Osteocyte (in vitro differentiated cells): ENCODE results near the gene EXOC6. TPM values are rescaled to one million over a fixed set of nuclear protein-coding genes. Genes with fewer than 3 reads are reported as not detected.

Source experiments
- DNase-seq: peaks from one replicate; pipeline ENCODE4 v3.0.0; 2021; ENCODE audit warnings: mixed read lengths; ENCODE audit not compliant: unreplicated experiment; ENCODE audit errors: extremely low spot score
- H3K27ac Mint-ChIP-seq: one replicate; pipeline ENCODE4 v1.8.0; 2021; ENCODE audit warnings: mild to moderate bottlenecking, mixed read lengths; ENCODE audit not compliant: unreplicated experiment
- H3K27me3 Mint-ChIP-seq: one replicate; pipeline ENCODE4 v1.8.0; 2021; ENCODE audit warnings: mixed read lengths; ENCODE audit not compliant: unreplicated experiment
- H3K36me3 Mint-ChIP-seq: one replicate; pipeline ENCODE4 v1.8.0; 2021; ENCODE audit warnings: mixed read lengths; ENCODE audit not compliant: unreplicated experiment
- H3K4me1 Mint-ChIP-seq: one replicate; pipeline ENCODE4 v1.8.0; 2021; ENCODE audit warnings: mixed read lengths; ENCODE audit not compliant: unreplicated experiment
- H3K4me3 Mint-ChIP-seq: one replicate; pipeline ENCODE4 v1.8.0; 2021; ENCODE audit warnings: mild to moderate bottlenecking, moderate library complexity, mixed read lengths; ENCODE audit not compliant: unreplicated experiment
- H3K9me3 Mint-ChIP-seq: one replicate; pipeline ENCODE4 v1.8.0; 2021; ENCODE audit warnings: mixed read lengths; ENCODE audit not compliant: unreplicated experiment
- CTCF ChIP-seq: fragments of 200-600 bp; sonication (generic); IDR thresholded peaks from 2 replicates; pipeline ENCODE4 v1.5.0; 2021; ENCODE audit warnings: antibody characterized with exemption, mild to moderate bottlenecking, moderate library complexity
- total RNA-seq: library from RNA; stranded (reverse); gene quantifications from 2 replicates; pipeline ENCODE4 v1.2.1, GENCODE V29; 2021

The EXOC6 gene
- total RNA-seq, 1 donor from 2014 or later, result 8.5 TPM

DNA sequence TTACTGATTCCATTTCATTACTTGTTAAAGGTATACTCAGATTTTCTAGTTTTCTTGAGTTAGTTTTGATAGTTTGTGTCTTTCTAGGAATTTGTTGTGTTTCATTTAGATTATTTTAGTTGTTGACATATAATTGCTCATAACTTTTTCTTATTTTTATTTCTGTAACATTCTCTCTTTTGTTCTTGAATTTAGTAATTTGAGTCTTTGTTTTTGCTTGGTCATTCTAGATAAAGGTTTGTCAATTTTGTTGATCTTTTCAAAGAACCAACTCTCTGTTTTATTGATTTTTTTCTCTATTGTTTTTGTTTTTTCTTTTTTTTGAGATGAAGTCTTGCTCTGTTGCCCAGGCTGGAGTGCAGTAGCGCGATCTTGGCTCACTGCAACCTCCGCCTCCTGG lies 7.2 kb downstream of the EXOC6 start:
- no peak for TF ChIP-seq CTCF
- Mint-ChIP-seq H3K9me3 (peaks cover 34% of the 10 kb centered on the region), H3K36me3 (peaks cover 22% of the 10 kb centered on the region), H3K4me1 (no peaks in the 10 kb centered on the region), H3K27ac (no peak overlapping the region), H3K4me3 (no peak overlapping the region), H3K27me3 (no peaks in the 10 kb centered on the region)
- DNase-seq, result no peak

DNA sequence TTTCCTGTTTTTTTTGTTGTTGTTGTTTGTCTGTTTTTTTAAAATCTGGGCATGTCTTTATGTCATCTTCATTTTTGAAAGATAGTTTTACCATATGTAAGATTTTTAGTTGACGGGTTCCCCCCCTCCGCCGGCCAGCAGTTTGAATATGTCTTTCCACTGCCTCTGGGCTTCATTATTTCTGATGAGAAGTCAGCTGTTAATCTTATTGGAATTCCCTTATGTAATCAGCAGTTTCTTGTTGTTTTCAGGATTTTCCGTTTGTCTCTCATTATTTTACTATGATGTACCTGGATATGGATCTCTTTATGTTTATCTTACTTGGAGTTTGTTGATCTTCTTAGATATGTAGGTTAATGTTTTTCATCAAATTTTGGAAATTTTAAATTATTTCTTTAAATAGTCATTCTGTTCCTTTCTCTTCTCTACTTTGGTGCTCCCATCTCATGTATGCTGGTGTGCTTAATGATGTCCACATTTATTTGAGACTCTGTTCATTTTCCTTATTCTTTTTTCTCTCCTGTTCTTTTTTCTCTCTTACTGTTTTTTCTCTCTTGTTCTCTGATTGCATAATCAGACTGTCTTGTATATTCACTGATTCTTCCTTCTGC lies 9.7 kb downstream of the EXOC6 start:
- Mint-ChIP-seq H3K4me3 (no peak overlapping the region), H3K36me3 (peaks cover 23% of the 10 kb centered on the region), H3K4me1 (no peaks in the 10 kb centered on the region), H3K27ac (no peak overlapping the region), H3K27me3 (no peaks in the 10 kb centered on the region), H3K9me3 (peaks cover 42% of the 10 kb centered on the region)
- no peak for TF ChIP-seq CTCF
- DNase-seq, result no peak

GRCh38 chr10:92867235-92867634 lies 18.9 kb downstream of the EXOC6 start:
- H3K4me3 Mint-ChIP-seq, result no peak overlapping the region
- no peak for DNase-seq
- peaks cover under 1% of the 10 kb centered on the region for H3K9me3 Mint-ChIP-seq
- peaks cover under 1% of the 10 kb centered on the region for H3K36me3 Mint-ChIP-seq
- no peak overlapping the region for H3K27ac Mint-ChIP-seq
- H3K27me3 Mint-ChIP-seq, result no peaks in the 10 kb centered on the region
- peaks cover 2% of the 10 kb centered on the region for H3K4me1 Mint-ChIP-seq
- TF ChIP-seq CTCF, result no peak

GRCh38 chr10:92868036-92868435 lies 19.7 kb downstream of the EXOC6 start:
- no peaks in the 10 kb centered on the region for H3K9me3 Mint-ChIP-seq
- H3K4me3 Mint-ChIP-seq, result no peak overlapping the region
- H3K36me3 Mint-ChIP-seq, result no peaks in the 10 kb centered on the region
- TF ChIP-seq CTCF, result no peak
- H3K27me3 Mint-ChIP-seq, result no peaks in the 10 kb centered on the region
- H3K4me1 Mint-ChIP-seq, result peaks cover 5% of the 10 kb centered on the region
- no peak for DNase-seq
- H3K27ac Mint-ChIP-seq, result no peak overlapping the region

- no peak for DNase-seq
- no peaks in the 10 kb centered on the region for H3K9me3 Mint-ChIP-seq
- no peaks in the 10 kb centered on the region for H3K36me3 Mint-ChIP-seq
- no peak overlapping the region for H3K4me3 Mint-ChIP-seq
- no peaks in the 10 kb centered on the region for H3K27me3 Mint-ChIP-seq
- H3K27ac Mint-ChIP-seq, result no peak overlapping the region
- TF ChIP-seq CTCF, result no peak
- peaks cover 7% of the 10 kb centered on the region for H3K4me1 Mint-ChIP-seq
Observed at GRCh38 chr10:92868557-92868956, 20.2 kb downstream of the EXOC6 start.
